ENCODE data around the gene PTGFRN.

PTGFRN gene

DNA sequence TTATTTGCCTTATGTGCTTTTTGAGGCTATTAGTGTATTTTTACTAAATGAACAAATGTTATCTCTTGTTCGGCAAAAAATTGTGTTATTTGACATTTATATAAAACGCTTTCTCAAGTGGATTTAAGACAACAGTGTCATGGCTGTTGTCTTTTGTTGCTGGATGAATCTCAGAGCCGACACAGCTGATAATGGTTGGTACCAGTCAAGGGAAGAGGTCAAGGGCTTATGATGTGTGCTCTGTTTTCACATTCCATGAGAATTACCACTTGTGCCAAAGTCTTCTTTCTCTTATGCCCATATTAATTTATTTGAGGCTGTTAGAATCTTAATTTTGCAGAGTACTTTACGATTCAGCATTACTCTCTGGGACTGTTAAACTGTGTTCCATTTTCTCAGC lies 74.0 kb downstream of the PTGFRN start:
- Histone ChIP-seq H3K9me3 (no peaks in the 10 kb centered on the region), H3K27me3 (no peaks in the 10 kb centered on the region), H3K4me1 (no peaks in the 10 kb centered on the region), H3K4me3 (ENCODE audit: low read depth, low read length) (no peak overlapping the region), H3K36me3 (no peaks in the 10 kb centered on the region)
- TF ChIP-seq CTCF (IDR thresholded peaks at IDR 0.05; ENCODE audit: low read depth, low read length) = no peak
- DNase-seq = no peak

GRCh38 chr1:116984406-116985160 lies 74.9 kb downstream of the PTGFRN start:
- H3K4me1 ChIP-seq = no peaks in the 10 kb centered on the region

GRCh38 chr1:116986421-116987255 lies 76.9 kb downstream of the PTGFRN start:
- no peak for TF ChIP-seq CTCF (IDR thresholded peaks at IDR 0.05; ENCODE audit: low read depth, low read length)
- no peaks in the 10 kb centered on the region for H3K4me1 ChIP-seq
- no peak overlapping the region for H3K4me3 ChIP-seq (ENCODE audit: low read depth, low read length)
- no peaks in the 10 kb centered on the region for H3K27me3 ChIP-seq
- DNase-seq = no peak
- no peaks in the 10 kb centered on the region for H3K9me3 ChIP-seq
- H3K36me3 ChIP-seq = no peaks in the 10 kb centered on the region

More at GRCh38 chr1:116984406-116985160, 74.9 kb downstream of the PTGFRN start:
- Histone ChIP-seq H3K4me3 (ENCODE audit: low read depth, low read length) (no peak overlapping the region), H3K36me3 (no peaks in the 10 kb centered on the region), H3K9me3 (no peaks in the 10 kb centered on the region), H3K27me3 (no peaks in the 10 kb centered on the region)
- TF ChIP-seq CTCF (IDR thresholded peaks at IDR 0.05; ENCODE audit: low read depth, low read length) = no peak
- DNase-seq = no peak

- H3K4me3 ChIP-seq (ENCODE audit: low read depth, low read length) = no peak overlapping the region
- no peaks in the 10 kb centered on the region for H3K9me3 ChIP-seq
- H3K4me1 ChIP-seq = no peaks in the 10 kb centered on the region
- DNase-seq = no peak
- no peak for TF ChIP-seq CTCF (IDR thresholded peaks at IDR 0.05; ENCODE audit: low read depth, low read length)
- H3K36me3 ChIP-seq = no peaks in the 10 kb centered on the region
- H3K27me3 ChIP-seq = no peaks in the 10 kb centered on the region
Measured at GRCh38 chr1:116987256-116987555, 77.5 kb downstream of the PTGFRN start.

- DNase-seq = no peak
- H3K4me3 ChIP-seq (ENCODE audit: low read depth, low read length) = no peak overlapping the region
- no peak for TF ChIP-seq CTCF (IDR thresholded peaks at IDR 0.05; ENCODE audit: low read depth, low read length)
- H3K9me3 ChIP-seq = no peaks in the 10 kb centered on the region
- H3K27me3 ChIP-seq = no peaks in the 10 kb centered on the region
- H3K36me3 ChIP-seq = no peaks in the 10 kb centered on the region
- no peaks in the 10 kb centered on the region for H3K4me1 ChIP-seq
Measured at GRCh38 chr1:116988248-116988647, 78.5 kb downstream of the PTGFRN start.

GRCh38 chr1:116988908-116989307 lies 79.2 kb downstream of the PTGFRN start:
- no peak overlapping the region for H3K4me3 ChIP-seq (ENCODE audit: low read depth, low read length)
- no peaks in the 10 kb centered on the region for H3K36me3 ChIP-seq
- no peak for TF ChIP-seq CTCF (IDR thresholded peaks at IDR 0.05; ENCODE audit: low read depth, low read length)
- DNase-seq = no peak
- H3K27me3 ChIP-seq = no peaks in the 10 kb centered on the region
- H3K9me3 ChIP-seq = no peaks in the 10 kb centered on the region
- no peaks in the 10 kb centered on the region for H3K4me1 ChIP-seq

Data from BE2C (cell line).